ENCODE measurements around the gene FPGS.

Gene FPGS

GRCh38 chr9:127789179-127789578, 13.5 kb upstream of the FPGS start:
- DNase-seq: no peak

DNA sequence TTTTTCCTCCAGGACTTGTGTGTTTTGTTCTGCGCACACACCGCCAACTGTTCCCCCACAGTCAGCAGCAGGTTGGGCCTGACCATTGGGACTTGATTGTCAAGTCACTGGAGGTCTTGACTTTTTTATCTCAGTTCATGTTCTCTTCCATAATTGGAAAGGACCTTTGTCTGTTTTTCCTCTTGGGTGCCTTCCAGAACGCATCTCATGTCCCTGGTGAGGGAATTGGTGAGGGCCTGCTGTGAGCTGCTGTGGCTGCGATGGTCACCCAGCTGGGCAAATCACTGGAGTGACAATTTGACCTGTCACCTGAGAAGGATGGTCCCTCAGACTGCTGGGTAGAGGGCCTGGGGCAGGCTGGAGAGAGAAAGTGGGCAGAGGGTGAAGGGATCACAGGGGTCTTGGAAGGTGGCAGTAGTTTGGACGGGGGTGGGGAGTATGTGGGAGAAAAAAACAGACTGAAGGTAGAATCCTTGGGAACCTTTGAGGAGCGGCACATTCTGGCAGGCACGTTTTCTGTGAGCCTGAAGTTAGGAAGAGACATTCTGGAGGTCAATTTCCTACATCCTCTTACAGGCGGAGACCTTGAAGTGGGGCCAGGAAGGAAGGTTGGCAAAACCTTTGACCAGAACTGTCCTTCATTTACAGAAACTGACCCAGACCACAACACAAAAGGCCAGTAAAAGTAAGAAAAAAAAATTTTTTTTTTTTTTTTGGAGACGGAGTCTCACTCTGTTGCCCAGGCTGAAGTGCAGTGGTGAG, 12.4 kb upstream of the FPGS start:
- no peak for DNase-seq

GRCh38 chr9:127791085-127791484, 11.6 kb upstream of the FPGS start:
- DNase-seq: no peak

GRCh38 chr9:127792417-127793031, 10.2 kb upstream of the FPGS start:
- DNase-seq: no peak

- DNase-seq: no peak
These were observed 9.5 kb upstream of the FPGS start for GRCh38 chr9:127793093-127793708.

DNA sequence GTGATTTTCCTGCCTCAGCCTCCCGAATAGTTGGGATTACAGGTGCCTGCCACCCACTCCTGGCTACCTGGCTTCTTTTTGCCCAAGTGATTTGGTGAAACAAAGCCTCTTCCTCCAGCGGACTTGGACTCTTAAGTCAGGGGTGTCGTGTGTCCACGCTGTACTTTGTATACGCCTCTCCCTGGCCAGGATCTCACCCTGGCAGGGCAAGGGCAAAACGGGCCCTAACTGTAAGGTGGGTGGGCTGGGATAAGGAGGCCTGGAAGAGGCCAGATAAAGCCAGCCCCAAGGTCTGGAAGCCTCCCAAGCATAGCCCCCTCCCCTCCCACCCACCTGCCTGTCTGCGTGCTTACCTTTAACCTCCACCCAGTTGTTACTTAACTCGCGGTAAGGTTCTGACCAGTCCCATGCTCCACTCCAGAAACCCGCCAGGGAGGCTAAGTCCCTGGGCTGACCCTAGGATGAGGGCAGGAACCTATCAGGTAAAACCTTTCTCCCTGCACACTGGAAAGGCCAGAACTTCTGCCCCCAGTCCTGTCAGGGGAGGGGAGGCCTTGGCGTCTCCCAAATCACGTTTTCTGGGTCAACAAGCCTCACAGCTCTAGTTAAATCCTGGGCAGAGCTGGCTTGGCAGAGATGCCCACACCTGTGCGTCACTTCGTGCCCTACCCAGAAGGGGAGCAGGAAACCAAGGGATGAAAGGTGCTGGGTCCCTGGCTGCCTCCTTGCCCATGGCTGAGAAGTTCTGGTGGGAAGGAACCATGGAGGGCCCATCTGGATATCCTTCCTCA, 8.5 kb upstream of the FPGS start:
- no peak for DNase-seq

- no peak for DNase-seq
These were observed 6.4 kb upstream of the FPGS start for GRCh38 chr9:127796225-127796813.

DNA sequence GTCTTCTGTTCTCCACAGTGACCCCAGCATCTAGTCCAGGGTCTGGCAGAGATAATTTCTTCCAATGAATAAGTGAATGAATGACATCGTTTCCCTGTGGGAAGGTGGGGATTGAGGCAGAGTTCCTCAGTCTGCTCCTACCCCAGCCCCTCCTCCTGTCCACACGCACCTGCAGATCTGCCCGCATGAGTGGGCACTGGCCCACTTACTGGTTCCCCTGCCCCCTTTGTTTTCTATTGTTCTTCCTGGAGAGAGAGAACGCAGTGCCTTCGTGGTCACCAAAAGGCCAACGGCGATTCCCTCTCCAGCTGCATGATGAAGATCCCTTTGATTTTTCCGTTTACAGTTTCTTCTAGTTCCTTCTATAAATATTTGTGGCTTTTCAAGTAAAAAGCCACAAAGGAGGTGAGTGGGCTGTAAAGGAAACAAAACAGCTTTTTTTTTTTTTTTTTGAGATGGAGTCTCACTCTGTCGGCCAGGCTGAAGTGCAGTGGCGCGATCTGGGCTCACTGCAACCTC, 5.8 kb upstream of the FPGS start:
- no peak for DNase-seq

DNA sequence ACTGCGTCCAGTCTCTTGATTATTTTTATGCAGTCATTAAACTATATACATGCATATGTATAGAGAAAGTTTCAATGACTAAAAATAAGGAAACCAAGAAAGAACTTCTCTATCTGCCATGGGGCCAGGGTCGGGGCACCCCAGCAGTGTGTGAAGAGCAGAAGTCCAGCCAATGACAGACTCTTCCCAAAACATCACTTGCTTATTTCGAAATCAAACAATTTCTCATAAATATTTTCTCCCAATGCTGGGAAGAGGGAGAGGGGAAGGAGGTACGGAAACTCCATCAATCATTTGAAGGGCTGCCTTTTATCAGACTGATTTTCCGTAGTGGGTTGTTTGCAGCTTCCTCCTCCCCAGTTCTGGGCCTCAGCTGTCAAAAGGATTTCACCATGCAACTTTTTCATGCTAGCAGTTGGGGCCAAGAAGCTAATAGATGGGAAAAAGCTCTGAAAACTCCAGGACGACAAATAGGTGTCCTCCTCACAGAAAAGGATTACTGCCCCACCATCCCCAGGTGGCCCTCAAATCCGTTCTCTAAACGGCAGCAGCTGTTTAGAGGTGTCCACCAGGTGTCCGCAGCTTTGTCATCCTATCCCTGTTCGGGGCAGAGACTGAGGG, 617 bp upstream of the FPGS start:
- no peak for DNase-seq

- DNase-seq: peak in 1 of 2 experiments; percentile 44
These were observed 1.0 kb downstream of the FPGS start for GRCh38 chr9:127803507-127804352.

DNA sequence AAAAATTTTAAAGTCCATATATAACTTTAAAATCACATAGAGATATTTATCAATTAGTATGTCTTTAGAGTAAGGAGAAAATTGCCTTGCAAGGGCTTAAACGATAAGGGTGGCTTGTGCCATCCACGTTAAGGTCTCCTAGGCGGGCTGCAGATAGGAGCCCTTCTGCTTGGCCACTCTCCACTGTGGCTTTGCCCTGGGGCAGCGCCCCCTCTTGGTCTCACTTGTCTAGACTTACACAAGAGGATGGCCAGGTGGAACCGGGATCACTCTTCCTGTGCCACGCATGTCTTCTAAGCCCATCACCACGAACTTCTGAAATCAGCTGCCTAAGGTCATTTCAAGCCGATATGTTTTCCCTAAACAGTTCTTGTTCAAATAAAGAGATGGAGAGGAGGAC, 2.9 kb downstream of the FPGS start:
- DNase-seq: peak; percentile 51 to 60

GRCh38 chr9:127806871-127807270, 4.2 kb downstream of the FPGS start:
- DNase-seq: no peak

DNA sequence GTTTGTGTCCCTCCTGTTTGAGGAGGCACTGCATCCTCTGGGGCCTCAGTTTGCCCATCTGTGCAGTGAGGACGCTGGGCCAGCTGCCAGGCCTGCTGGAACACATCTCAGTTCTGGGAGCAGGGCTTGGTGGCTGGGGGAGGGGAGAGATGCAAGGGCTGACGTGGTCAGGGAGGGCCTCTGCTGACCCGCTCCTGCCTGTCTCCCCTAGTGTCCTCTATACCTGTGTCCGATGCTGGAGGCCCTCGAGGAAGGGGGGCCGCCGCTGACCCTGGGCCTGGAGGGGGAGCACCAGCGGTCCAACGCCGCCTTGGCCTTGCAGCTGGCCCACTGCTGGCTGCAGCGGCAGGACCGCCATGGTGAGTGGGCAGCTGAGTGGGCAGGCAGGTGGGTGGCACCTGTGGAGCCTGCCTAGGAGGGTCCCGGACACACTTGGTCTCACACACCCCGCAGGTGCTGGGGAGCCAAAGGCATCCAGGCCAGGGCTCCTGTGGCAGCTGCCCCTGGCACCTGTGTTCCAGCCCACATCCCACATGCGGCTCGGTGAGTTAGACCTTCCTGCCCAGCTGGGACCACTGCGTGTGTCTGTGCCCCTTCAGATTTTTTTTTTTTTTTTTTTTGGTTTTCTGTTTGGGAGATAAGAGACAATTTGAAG, 5.8 kb downstream of the FPGS start:
- DNase-seq: no peak

GRCh38 chr9:127809002-127809539, 6.4 kb downstream of the FPGS start:
- DNase-seq: no peak

- no peak for DNase-seq
These were observed 7.1 kb downstream of the FPGS start for GRCh38 chr9:127809540-127810377.

DNA sequence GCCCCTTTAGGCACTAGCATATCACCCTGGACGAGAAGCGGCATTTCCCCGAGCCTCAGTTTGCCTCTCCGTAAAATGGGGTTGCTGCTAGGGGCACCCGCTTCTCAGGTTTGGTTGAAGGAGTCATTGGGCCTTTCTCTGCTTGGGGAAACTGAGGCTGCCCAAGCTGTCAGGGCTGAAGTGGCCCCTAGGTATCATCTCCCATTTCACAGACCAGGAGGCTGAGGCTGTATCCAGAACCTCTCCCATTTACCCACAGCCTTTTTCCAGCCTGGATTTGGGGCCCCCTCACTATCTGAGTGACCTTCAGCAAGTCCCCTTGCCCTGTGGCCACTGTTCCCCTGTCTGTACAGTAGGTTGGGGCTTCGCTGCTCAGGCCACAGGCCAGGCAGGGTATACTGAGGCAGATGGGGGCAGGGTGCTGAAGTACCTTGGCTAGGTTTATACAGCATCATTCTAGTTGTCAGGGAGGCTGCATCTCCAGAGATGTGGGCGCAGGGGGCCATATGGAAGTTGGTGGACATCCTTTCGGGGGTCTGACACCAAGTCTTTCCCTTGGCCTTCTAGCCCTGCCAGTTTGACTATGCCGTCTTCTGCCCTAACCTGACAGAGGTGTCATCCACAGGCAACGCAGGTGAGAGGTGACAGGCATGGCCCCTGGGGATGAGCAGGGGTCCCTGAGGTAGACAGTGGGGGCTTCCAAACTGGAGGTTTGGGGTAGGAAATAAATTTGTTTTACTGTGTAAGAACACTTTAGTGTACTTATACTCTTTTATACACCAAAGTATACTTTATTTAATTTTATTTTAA, 7.9 kb downstream of the FPGS start:
- no peak for DNase-seq

DNA sequence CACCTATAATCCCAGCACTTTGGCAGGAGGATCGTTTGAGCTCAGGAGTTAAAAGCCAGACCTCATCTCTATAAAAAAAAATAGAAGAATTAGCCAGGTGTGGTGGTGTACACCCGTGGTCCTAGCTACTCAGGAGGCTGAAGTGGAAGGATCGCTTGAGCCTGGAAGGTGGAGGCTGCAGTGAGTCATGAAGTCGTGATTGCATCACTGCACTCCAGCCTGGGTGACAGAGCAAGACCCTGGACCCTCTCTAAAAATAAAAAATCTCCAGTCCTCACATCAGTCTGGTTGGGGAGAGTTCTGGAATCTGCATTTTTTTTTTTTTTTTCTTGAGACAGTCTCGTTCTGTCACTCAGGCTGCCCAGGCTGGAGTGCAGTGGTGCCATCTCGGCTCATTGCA, 9.3 kb downstream of the FPGS start:
- DNase-seq: no peak

- no peak for DNase-seq
These were observed 10.4 kb downstream of the FPGS start for GRCh38 chr9:127812936-127813675.

Data from activated CD4-positive, alpha-beta T cell treated with anti-CD3 and anti-CD28 coated beads, Interleukin-2, amount 50 U/mL, for 48 hours (primary cell).